Measurements from ENCODE around the gene SLC18A3.
A peak's percentile ranks its signal among the peaks of the same experiment; 100 is the strongest.

SLC18A3 gene

DNA sequence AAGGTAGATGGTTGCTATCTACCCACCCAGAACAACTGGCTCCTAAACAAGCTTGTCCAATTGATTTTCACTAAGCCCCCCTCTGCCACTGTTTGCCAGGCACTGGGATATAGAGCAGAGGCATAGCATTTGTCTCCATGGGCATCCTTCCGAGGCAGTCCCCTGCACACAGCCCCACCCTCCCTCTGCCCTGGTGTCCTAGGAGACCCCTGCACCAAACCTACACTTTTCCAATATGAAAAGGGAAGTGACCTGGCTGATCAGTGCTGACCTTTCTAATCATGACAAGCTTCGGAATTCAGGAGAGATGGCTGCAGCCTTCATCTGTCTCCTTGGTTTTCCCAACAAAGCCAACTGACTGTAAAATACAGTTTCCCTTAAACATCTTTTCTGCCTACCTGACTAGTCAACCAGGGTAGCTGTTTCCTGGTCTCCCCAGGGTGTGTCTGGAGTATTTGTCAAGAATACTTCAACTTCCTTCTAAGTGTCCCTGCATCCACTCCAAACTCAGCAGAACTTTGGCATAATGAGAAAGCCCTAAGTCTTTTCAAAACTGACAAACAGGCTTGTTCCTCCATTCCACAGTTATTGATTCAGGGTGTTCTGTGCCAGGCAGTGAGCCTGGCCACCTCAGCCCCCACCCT lies 7.6 kb upstream of the SLC18A3 start:
- no peak for DNase-seq (ENCODE audit: low spot score)
- peak overlapping the region; percentile 68 for H3K27ac ChIP-seq
- ChIA-PET CTCF (interaction anchor here (0.5 to 0.6 kb wide), 2 partner anchors 189 to 190 kb away, joined by 3 to 5 read pairs; no protein-coding TSS in a partner anchor), POLR2A (ENCODE audit: low non-redundant PET) (no interaction called here)
- TF ChIP-seq CTCF (conservative IDR thresholded peaks at IDR 0.05; ENCODE audit: low read depth), result no peak

GRCh38 chr10:49605216-49605938 lies 4.7 kb upstream of the SLC18A3 start:
- no peak for DNase-seq (ENCODE audit: low spot score)
- ChIA-PET CTCF (interaction anchor here (0.5 to 1.2 kb wide), 3 partner anchors 12 to 617 kb away, joined by 3 to 4 read pairs (median 4); no protein-coding TSS in a partner anchor), POLR2A (ENCODE audit: low non-redundant PET) (no interaction called here)

DNA sequence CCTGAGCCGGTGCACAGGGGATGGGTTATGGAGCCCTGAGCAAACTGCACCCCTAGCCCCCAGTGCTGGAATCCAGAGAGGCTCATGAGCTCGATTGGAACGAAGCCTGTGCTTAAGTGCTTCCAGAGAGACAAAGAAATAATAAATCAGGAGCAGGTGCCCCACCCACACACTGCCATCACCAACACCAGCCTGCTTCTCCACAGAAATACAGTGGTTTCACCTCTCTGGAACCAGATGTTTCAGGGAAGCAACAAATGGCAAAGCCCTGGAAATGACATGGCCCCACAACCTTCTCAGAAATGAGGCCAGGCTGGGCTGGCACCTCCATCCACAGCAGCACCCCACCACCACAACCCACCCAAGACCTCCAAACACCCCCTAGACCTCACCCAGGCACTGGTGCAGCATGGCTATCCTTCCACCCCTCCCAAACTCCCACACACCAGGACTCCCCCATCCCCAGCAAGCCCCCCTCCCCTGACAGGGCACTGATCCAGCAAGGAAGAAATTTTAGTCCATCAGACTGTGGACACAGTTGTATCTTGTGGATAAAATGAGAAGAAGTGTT lies 4.1 kb upstream of the SLC18A3 start:
- DNase-seq (ENCODE audit: low spot score), result no peak
- CTCF ChIA-PET, result interaction anchor here (1.2 kb wide), 1 partner anchor 13 kb away, joined by 3 read pairs; no protein-coding TSS in a partner anchor
- no peak for TF ChIP-seq CTCF (conservative IDR thresholded peaks at IDR 0.05; ENCODE audit: low read depth)
- POLR2A ChIA-PET (ENCODE audit: low non-redundant PET), result no interaction called here
- peak overlapping the region; percentile 75 for H3K27ac ChIP-seq

More at GRCh38 chr10:49605216-49605938, 4.7 kb upstream of the SLC18A3 start:
- no peak for TF ChIP-seq CTCF (conservative IDR thresholded peaks at IDR 0.05; ENCODE audit: low read depth)
- H3K27ac ChIP-seq, result peak overlapping the region; percentile 75

GRCh38 chr10:49606981-49607535 lies 3.1 kb upstream of the SLC18A3 start:
- ChIA-PET POLR2A (ENCODE audit: low non-redundant PET) (no interaction called here), CTCF (no interaction called here)
- no peak for TF ChIP-seq CTCF (conservative IDR thresholded peaks at IDR 0.05; ENCODE audit: low read depth)
- DNase-seq (ENCODE audit: low spot score), result peak; percentile 77
- no peak overlapping the region for H3K27ac ChIP-seq

GRCh38 chr10:49608166-49609005 lies 1.7 kb upstream of the SLC18A3 start:
- DNase-seq (ENCODE audit: low spot score), result no peak
- TF ChIP-seq CTCF (conservative IDR thresholded peaks at IDR 0.05; ENCODE audit: low read depth), result no peak
- H3K27ac ChIP-seq, result no peak overlapping the region
- CTCF ChIA-PET, result no interaction called here
- POLR2A ChIA-PET (ENCODE audit: low non-redundant PET), result no interaction called here

- no peak overlapping the region for H3K27ac ChIP-seq
- no peak for TF ChIP-seq CTCF (conservative IDR thresholded peaks at IDR 0.05; ENCODE audit: low read depth)
- ChIA-PET POLR2A (ENCODE audit: low non-redundant PET) (no interaction called here), CTCF (no interaction called here)
- DNase-seq (ENCODE audit: low spot score), result no peak
These were observed 1.2 kb upstream of the SLC18A3 start for GRCh38 chr10:49609006-49609282.
